SK-N-SH treated with all-trans-retinoic acid at 6 μM for 48 hours (cell line): ENCODE measurements around the gene BPGM.

Source experiments
- ATAC-seq: fragments of 200-7000 bp; cut with Tn5 transposase; 3 replicates; pipeline ENCODE4 v1.9.1; 2020; ENCODE audit warnings: mild to moderate bottlenecking, moderate library complexity
- ARNTL ChIP-seq: fragments of 450-650 bp; formaldehyde crosslinking; IDR thresholded peaks from 2 replicates; pipeline ENCODE4 v1.5.0; 2020; ENCODE audit warnings: low read depth, mild to moderate bottlenecking, moderate library complexity, borderline replicate concordance
- BACH2 ChIP-seq: fragments of 250-450 bp; sonication (Bioruptor Pico); IDR thresholded peaks from 2 replicates; pipeline ENCODE4 v1.9.0; 2021; ENCODE audit warnings: mild to moderate bottlenecking, borderline replicate concordance
- CSDC2 ChIP-seq: fragments of 250-450 bp; sonication (Bioruptor Pico); IDR thresholded peaks from 2 replicates; pipeline ENCODE4 v1.5.0; 2020; ENCODE audit warnings: mild to moderate bottlenecking, moderate library complexity
- CSRNP3 ChIP-seq: fragments of 250-450 bp; sonication (Bioruptor Pico); IDR thresholded peaks from 2 replicates; pipeline ENCODE4 v1.5.1; 2021; ENCODE audit warnings: mild to moderate bottlenecking, moderate library complexity
- ESRRG ChIP-seq: fragments of 250-450 bp; sonication (Bioruptor Pico); IDR thresholded peaks from 2 replicates; pipeline ENCODE4 v1.6.1; 2021; ENCODE audit warnings: mild to moderate bottlenecking
- GLIS3 ChIP-seq: fragments of 250-450 bp; sonication (Bioruptor Pico); IDR thresholded peaks from 2 replicates; pipeline ENCODE4 v1.5.0; 2020; ENCODE audit warnings: mild to moderate bottlenecking, moderate library complexity
- OSR1 ChIP-seq: fragments of 250-450 bp; sonication (Bioruptor Pico); IDR thresholded peaks from 2 replicates; pipeline ENCODE4 v1.8.0; 2022; ENCODE audit warnings: moderate library complexity, mild to moderate bottlenecking, inconsistent platforms
- PATZ1 ChIP-seq: fragments of 250-450 bp; sonication (Bioruptor Pico); IDR thresholded peaks from 2 replicates; pipeline ENCODE4 v1.8.0; 2020; ENCODE audit warnings: mild to moderate bottlenecking, moderate library complexity, borderline replicate concordance
- POU6F1 ChIP-seq: fragments of 250-450 bp; sonication (Bioruptor Pico); IDR thresholded peaks from 2 replicates; pipeline ENCODE4 v1.8.0; 2021; ENCODE audit warnings: low read depth, mild to moderate bottlenecking, moderate library complexity, borderline replicate concordance
- PPARA ChIP-seq: fragments of 250-450 bp; sonication (Bioruptor Pico); IDR thresholded peaks from 2 replicates; pipeline ENCODE4 v1.5.0; 2020; ENCODE audit warnings: mild to moderate bottlenecking, borderline replicate concordance
- RARB ChIP-seq: fragments of 250-450 bp; sonication (Bioruptor Pico); IDR thresholded peaks from 2 replicates; pipeline ENCODE4 v1.8.0; 2021; ENCODE audit warnings: mild to moderate bottlenecking, moderate library complexity
- SNAI2 ChIP-seq: fragments of 250-450 bp; sonication (Bioruptor Pico); IDR thresholded peaks from 2 replicates; pipeline ENCODE4 v1.5.0; 2020; ENCODE audit warnings: mild to moderate bottlenecking, moderate library complexity
- TCF4 ChIP-seq: fragments of 250-450 bp; sonication (Bioruptor Pico); IDR thresholded peaks from 2 replicates; pipeline ENCODE4 v1.8.0; 2021; ENCODE audit warnings: mild to moderate bottlenecking, moderate library complexity, borderline replicate concordance
- TOX ChIP-seq: fragments of 250-450 bp; sonication (Bioruptor Pico); IDR thresholded peaks from 2 replicates; pipeline ENCODE4 v1.8.0; 2021; ENCODE audit warnings: mild to moderate bottlenecking, moderate library complexity, borderline replicate concordance
- TSHZ2 ChIP-seq: fragments of 250-450 bp; sonication (Bioruptor Pico); IDR thresholded peaks from 2 replicates; pipeline ENCODE4 v1.5.0; 2020; ENCODE audit warnings: mild to moderate bottlenecking, moderate library complexity
- ZC3H10 ChIP-seq: fragments of 250-450 bp; sonication (Bioruptor Pico); IDR thresholded peaks from 2 replicates; pipeline ENCODE4 v1.5.1; 2021; ENCODE audit warnings: mild to moderate bottlenecking, moderate library complexity
- ZFP30 ChIP-seq: fragments of 450-650 bp; formaldehyde crosslinking; IDR thresholded peaks from 2 replicates; pipeline ENCODE4 v1.5.0; 2022; ENCODE audit warnings: mild to moderate bottlenecking, moderate library complexity
- ZNF70 ChIP-seq: fragments of 450-650 bp; formaldehyde crosslinking; IDR thresholded peaks from 2 replicates; pipeline ENCODE4 v1.5.0; 2020; ENCODE audit warnings: mild to moderate bottlenecking, moderate library complexity
- ZNF8 ChIP-seq: fragments of 450-650 bp; formaldehyde crosslinking; IDR thresholded peaks from 2 replicates; pipeline ENCODE4 v1.5.0; 2020; ENCODE audit warnings: mild to moderate bottlenecking, moderate library complexity
- TF ChIP-seq, protein P1 (sequence below): fragments of 250-450 bp; sonication (Bioruptor Pico); IDR thresholded peaks from 2 replicates; pipeline ENCODE4 v1.5.1; 2020; ENCODE audit warnings: low read depth, mild to moderate bottlenecking, moderate library complexity

The BPGM gene

DNA sequence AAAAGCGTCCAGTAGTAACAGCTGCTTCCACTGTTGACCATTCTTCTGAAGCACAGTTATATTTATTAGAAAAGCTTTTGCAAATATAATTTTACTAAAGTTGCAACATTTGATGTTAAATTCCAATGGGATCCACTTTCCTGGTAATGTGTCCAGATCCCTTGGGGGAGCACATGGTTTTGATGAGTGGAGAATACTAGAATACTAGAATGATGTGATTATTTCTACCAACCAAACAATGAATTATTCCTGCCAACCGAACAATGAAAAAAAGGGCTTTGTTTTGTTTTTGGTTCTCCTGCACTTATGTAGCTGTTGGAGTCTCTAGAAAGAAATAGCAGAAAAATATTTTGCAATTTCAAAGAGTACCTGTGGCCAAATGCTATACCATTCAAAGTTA, 59.1 kb downstream of the BPGM start:
- TF ChIP-seq PPARA (CRISPR knock-in tag) (no peak), POU6F1 (CRISPR knock-in tag) (no peak), ZFP30 (CRISPR knock-in tag) (no peak), ZNF70 (no peak), GLIS3 (no peak), TSHZ2 (CRISPR knock-in tag) (no peak)
- TF ChIP-seq, protein P1, sequence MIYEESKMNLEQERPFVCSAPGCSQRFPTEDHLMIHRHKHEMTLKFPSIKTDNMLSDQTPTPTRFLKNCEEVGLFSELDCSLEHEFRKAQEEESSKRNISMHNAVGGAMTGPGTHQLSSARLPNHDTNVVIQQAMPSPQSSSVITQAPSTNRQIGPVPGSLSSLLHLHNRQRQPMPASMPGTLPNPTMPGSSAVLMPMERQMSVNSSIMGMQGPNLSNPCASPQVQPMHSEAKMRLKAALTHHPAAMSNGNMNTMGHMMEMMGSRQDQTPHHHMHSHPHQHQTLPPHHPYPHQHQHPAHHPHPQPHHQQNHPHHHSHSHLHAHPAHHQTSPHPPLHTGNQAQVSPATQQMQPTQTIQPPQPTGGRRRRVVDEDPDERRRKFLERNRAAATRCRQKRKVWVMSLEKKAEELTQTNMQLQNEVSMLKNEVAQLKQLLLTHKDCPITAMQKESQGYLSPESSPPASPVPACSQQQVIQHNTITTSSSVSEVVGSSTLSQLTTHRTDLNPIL (CRISPR knock-in tag): no peak

GRCh38 chr7:134706468-134706867, 59.8 kb downstream of the BPGM start:
- no peak for ATAC-seq
- TF ChIP-seq ZC3H10: no peak
- no peak for TF ChIP-seq RARB
- no peak for TF ChIP-seq BACH2
- TF ChIP-seq POU6F1 (CRISPR knock-in tag): no peak
- no peak for TF ChIP-seq TSHZ2 (CRISPR knock-in tag)
- no peak for TF ChIP-seq OSR1 (CRISPR knock-in tag)
- TF ChIP-seq ESRRG (CRISPR knock-in tag): no peak
- TF ChIP-seq GLIS3: no peak
- TF ChIP-seq ZFP30 (CRISPR knock-in tag): no peak
- no peak for TF ChIP-seq ARNTL (CRISPR knock-in tag)
- no peak for TF ChIP-seq PATZ1 (CRISPR knock-in tag)
- TF ChIP-seq TOX (CRISPR knock-in tag): no peak
- TF ChIP-seq, protein P1 (CRISPR knock-in tag): no peak
- no peak for TF ChIP-seq ZNF8
- TF ChIP-seq SNAI2 (CRISPR knock-in tag): no peak
- TF ChIP-seq CSRNP3 (CRISPR knock-in tag): no peak
- TF ChIP-seq CSDC2 (CRISPR knock-in tag): no peak
- TF ChIP-seq TCF4 (CRISPR knock-in tag): no peak
- no peak for TF ChIP-seq ZNF70

More for the DNA sequence above, 59.1 kb downstream of the BPGM start:
- ATAC-seq: no peak
